Osteocyte (in vitro differentiated cells): ENCODE measurements around the gene TTC33. TPM values are rescaled to one million over a fixed set of nuclear protein-coding genes. Genes with fewer than 3 reads are reported as not detected.

ENCODE experiments used
- DNase-seq: peaks from one replicate; pipeline ENCODE4 v3.0.0; 2021; ENCODE audit warnings: mixed read lengths; ENCODE audit not compliant: unreplicated experiment; ENCODE audit errors: extremely low spot score
- H3K27ac Mint-ChIP-seq: one replicate; pipeline ENCODE4 v1.8.0; 2021; ENCODE audit warnings: mild to moderate bottlenecking, mixed read lengths; ENCODE audit not compliant: unreplicated experiment
- H3K27me3 Mint-ChIP-seq: one replicate; pipeline ENCODE4 v1.8.0; 2021; ENCODE audit warnings: mixed read lengths; ENCODE audit not compliant: unreplicated experiment
- H3K36me3 Mint-ChIP-seq: one replicate; pipeline ENCODE4 v1.8.0; 2021; ENCODE audit warnings: mixed read lengths; ENCODE audit not compliant: unreplicated experiment
- H3K4me1 Mint-ChIP-seq: one replicate; pipeline ENCODE4 v1.8.0; 2021; ENCODE audit warnings: mixed read lengths; ENCODE audit not compliant: unreplicated experiment
- H3K4me3 Mint-ChIP-seq: one replicate; pipeline ENCODE4 v1.8.0; 2021; ENCODE audit warnings: mild to moderate bottlenecking, moderate library complexity, mixed read lengths; ENCODE audit not compliant: unreplicated experiment
- H3K9me3 Mint-ChIP-seq: one replicate; pipeline ENCODE4 v1.8.0; 2021; ENCODE audit warnings: mixed read lengths; ENCODE audit not compliant: unreplicated experiment
- CTCF ChIP-seq: fragments of 200-600 bp; sonication (generic); IDR thresholded peaks from 2 replicates; pipeline ENCODE4 v1.5.0; 2021; ENCODE audit warnings: antibody characterized with exemption, mild to moderate bottlenecking, moderate library complexity
- total RNA-seq: library from RNA; stranded (reverse); gene quantifications from 2 replicates; pipeline ENCODE4 v1.2.1, GENCODE V29; 2021

Gene TTC33
- total RNA-seq, 1 donor from 2014 or later, result 18.1 TPM

- Mint-ChIP-seq H3K9me3 (no peaks in the 10 kb centered on the region), H3K27ac (no peak overlapping the region), H3K4me3 (no peak overlapping the region), H3K36me3 (peaks cover 44% of the 10 kb centered on the region), H3K27me3 (no peaks in the 10 kb centered on the region), H3K4me1 (peaks cover 3% of the 10 kb centered on the region)
- no peak for TF ChIP-seq CTCF
- DNase-seq, result no peak
These were observed 15.0 kb upstream of the TTC33 start for GRCh38 chr5:40770764-40771163.

GRCh38 chr5:40762705-40763104 lies 6.9 kb upstream of the TTC33 start:
- no peaks in the 10 kb centered on the region for H3K27me3 Mint-ChIP-seq
- no peaks in the 10 kb centered on the region for H3K9me3 Mint-ChIP-seq
- DNase-seq, result no peak
- TF ChIP-seq CTCF, result no peak
- no peaks in the 10 kb centered on the region for H3K4me1 Mint-ChIP-seq
- H3K4me3 Mint-ChIP-seq, result no peak overlapping the region
- no peak overlapping the region for H3K27ac Mint-ChIP-seq
- H3K36me3 Mint-ChIP-seq, result peaks cover 45% of the 10 kb centered on the region

DNA sequence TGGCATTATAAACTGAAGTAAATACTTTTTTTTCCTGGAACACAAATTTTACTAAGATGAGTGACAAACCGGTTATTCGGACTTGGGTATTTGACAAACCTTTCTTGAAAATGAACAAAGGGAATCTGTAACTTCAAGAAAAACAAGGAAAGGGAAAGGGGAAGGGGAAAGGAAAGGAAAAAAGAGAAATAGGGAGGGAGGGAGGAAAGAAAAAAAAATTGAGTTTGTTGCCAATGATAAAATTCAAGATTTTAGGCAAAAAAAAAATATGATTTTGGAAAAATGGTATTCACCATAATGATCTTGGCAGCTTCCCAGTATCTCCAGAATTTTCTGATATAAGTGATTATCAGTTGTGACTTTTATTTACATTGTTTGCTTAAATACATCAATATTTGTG lies 1.6 kb upstream of the TTC33 start:
- H3K4me3 Mint-ChIP-seq, result no peak overlapping the region
- H3K27ac Mint-ChIP-seq, result no peak overlapping the region
- H3K27me3 Mint-ChIP-seq, result no peaks in the 10 kb centered on the region

DNA sequence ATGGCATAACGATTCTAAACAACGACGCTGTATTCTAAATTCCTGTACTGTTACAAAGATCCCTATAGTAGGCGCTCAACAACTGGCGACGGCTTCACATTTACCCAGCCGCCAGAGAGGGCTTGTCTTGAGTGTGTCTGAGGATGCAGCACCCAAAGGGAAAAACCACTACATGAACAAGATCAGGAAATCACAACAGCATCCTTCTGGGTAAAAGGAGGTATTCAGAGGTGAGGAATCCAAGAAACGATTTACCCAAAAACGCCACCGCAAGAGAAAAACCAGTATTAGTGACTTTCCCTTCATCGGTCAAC lies 711 bp downstream of the TTC33 start:
- peaks cover 17% of the 10 kb centered on the region for H3K36me3 Mint-ChIP-seq
- peak; percentile 69 for TF ChIP-seq CTCF
- no peak overlapping the region for H3K4me3 Mint-ChIP-seq
- H3K27me3 Mint-ChIP-seq, result no peaks in the 10 kb centered on the region
- peaks cover 6% of the 10 kb centered on the region for H3K9me3 Mint-ChIP-seq
- DNase-seq, result no peak
- peaks cover 3% of the 10 kb centered on the region for H3K4me1 Mint-ChIP-seq
- H3K27ac Mint-ChIP-seq, result no peak overlapping the region

More for the DNA sequence above, 1.6 kb upstream of the TTC33 start:
- Mint-ChIP-seq H3K4me1 (peaks cover 3% of the 10 kb centered on the region), H3K9me3 (no peaks in the 10 kb centered on the region), H3K36me3 (peaks cover 12% of the 10 kb centered on the region)
- DNase-seq, result no peak
- no peak for TF ChIP-seq CTCF

GRCh38 chr5:40754381-40755092 lies 1.2 kb downstream of the TTC33 start:
- no peak for TF ChIP-seq CTCF
- Mint-ChIP-seq H3K36me3 (peaks cover 17% of the 10 kb centered on the region), H3K4me3 (no peak overlapping the region), H3K4me1 (peaks cover 3% of the 10 kb centered on the region), H3K27ac (no peak overlapping the region), H3K9me3 (peaks cover 6% of the 10 kb centered on the region), H3K27me3 (no peaks in the 10 kb centered on the region)
- no peak for DNase-seq
